Gastrocnemius medialis (tissue), 4 donors: ENCODE measurements around the gene TP53RK. TPM values are rescaled to one million over a fixed set of nuclear protein-coding genes. Genes with fewer than 3 reads are reported as not detected.

Source experiments
- ATAC-seq, 2 donors: fragments of 150-250 bp; one replicate each; pipeline ENCODE4 v1.9.1; 2016
- DNase-seq, 2 donors: peaks; one replicate each; pipeline ENCODE4 v3.0.0-alpha.2; 2019
- H3K27ac ChIP-seq, 4 donors: fragments of 200-600 bp; sonication (generic); 1 replicate in 1 of 4; 2 replicates in 3 of 4; pipeline ENCODE4 v1.5.1; 2016 to 2018; ENCODE audit warnings: mild to moderate bottlenecking in 2 of 4, moderate library complexity in 1 of 4
- H3K27me3 ChIP-seq, 3 donors: fragments of 200-600 bp; sonication (generic) in 2 of 3; 1 replicate in 1 of 3; 2 replicates in 2 of 3; pipeline versions ENCODE4 v1.5.1 to v1.6.0; 2016 to 2019; ENCODE audit warnings: mild to moderate bottlenecking in 1 of 3, moderate library complexity in 1 of 3
- H3K36me3 ChIP-seq, 2 donors: fragments of 200-600 bp; sonication (generic) in 1 of 2; one replicate each; pipeline ENCODE4 v1.5.1; 2017 to 2018
- H3K4me1 ChIP-seq, 2 donors: fragments of 200-600 bp; sonication (generic) in 1 of 2; one replicate each; pipeline ENCODE4 v1.5.1; 2016 to 2017; ENCODE audit warnings: mild to moderate bottlenecking in 2 of 2
- H3K4me3 ChIP-seq, 4 donors: fragments of 200-600 bp; sonication (generic) in 3 of 4; 1 replicate in 1 of 4; 2 replicates in 3 of 4; pipeline ENCODE4 v1.5.1; 2016 to 2019; ENCODE audit warnings: mild to moderate bottlenecking in 2 of 4
- H3K9me3 ChIP-seq, 3 donors: fragments of 200-600 bp; sonication (generic) in 2 of 3; 1 replicate in 1 of 3; 2 replicates in 2 of 3; pipeline ENCODE4 v1.5.1; 2016 to 2019
- CTCF ChIP-seq, 5 experiments: fragments of 450-650 bp in 3 of 5; fragments of 200-600 bp in 2 of 5; sonication (generic) in 2 of 5; IDR thresholded peaks in 4 of 5; conservative IDR thresholded peaks in 1 of 5; 1 replicate in 4 of 5; 2 replicates in 1 of 5; pipeline ENCODE4 v1.5.1; 2016 to 2019; ENCODE audit warnings: antibody characterized with exemption in 5 of 5, mild to moderate bottlenecking in 3 of 5, moderate library complexity in 3 of 5
- POLR2A ChIP-seq, 2 donors: fragments of 450-650 bp; IDR thresholded peaks; one replicate each; pipeline ENCODE4 v1.6.1; 2017; ENCODE audit warnings: antibody characterized with exemption in 2 of 2, mild to moderate bottlenecking in 2 of 2, moderate library complexity in 2 of 2
- in situ Hi-C, 4 donors: fragments of 200-750 bp; cut with MboI; loops; one replicate each; pipeline versions ENCODE4 v1.15.0 to v1.8.0; 2017; ENCODE audit warnings: low sequenced_read_pairs in 4 of 4
- intact Hi-C: fragments of 100-400 bp; cut with DNase I; formaldehyde crosslinking; loops from one replicate; pipeline ENCODE4 v1.15.1; 2023; ENCODE audit warnings: low total_unique reads
- total RNA-seq, 4 donors: library from RNA; depleted of rRNA; stranded (reverse); fragments of >200 nt; gene quantifications; one replicate each; pipeline versions ENCODE4 v1.1.0 to v1.2.3, GENCODE V29; 2016

Gene TP53RK
- total RNA-seq, 4 donors from 2014 or later: 8.3 to 17.7 (median 10.9) TPM

DNA sequence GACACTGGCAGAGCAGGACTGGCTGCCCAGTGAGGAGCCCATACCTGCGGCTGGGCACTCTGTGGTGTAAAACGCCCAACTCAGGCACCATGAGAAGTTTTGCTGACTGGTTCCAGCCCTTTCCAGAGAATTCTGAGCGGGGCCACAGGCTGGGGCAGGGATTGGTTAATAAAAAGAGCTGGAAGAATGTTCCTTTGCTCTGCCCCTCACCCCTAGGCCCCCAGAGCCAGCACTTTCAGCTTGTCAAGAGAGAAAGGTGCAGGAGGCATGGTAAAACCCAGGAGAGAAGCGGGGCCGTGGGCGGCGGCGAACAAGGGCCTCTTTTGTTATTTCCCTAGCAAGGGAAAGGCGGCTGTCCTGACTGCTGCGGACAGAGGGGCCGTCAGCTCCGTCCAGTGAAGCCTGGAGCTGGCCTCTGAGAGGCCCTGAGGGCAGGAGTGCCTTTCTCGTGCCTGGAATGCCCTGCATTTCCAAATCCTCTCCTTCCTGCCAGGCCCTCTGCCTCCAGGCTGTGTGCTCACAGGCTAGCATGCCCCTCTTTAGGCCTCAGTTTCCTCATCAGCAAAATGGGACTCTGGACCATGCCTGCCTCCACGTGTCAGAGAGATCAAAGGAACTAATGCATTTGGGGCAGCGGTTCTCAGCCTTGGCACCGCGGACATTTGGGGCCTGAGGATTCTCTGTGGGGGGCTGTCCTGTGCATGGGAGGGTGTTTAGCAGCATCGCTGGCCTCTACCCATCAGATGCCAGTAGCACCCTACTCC is 50.9 kb downstream of the TP53RK start:
- no peak for DNase-seq
- intact Hi-C loops (no loop called here), in situ Hi-C loops (no loop called here)
- H3K9me3 ChIP-seq: no peaks in the 10 kb centered on the region
- no peak for TF ChIP-seq CTCF (IDR thresholded peaks at IDR 0.05 in 4 of 5, conservative IDR thresholded peaks at IDR 0.05 in 1 of 5)
- TF ChIP-seq POLR2A (IDR thresholded peaks at IDR 0.05): no peak
- no peaks in the 10 kb centered on the region for H3K4me1 ChIP-seq
- H3K4me3 ChIP-seq: no peak overlapping the region
- ATAC-seq: no peak
- H3K27ac ChIP-seq: no peak overlapping the region
- no peaks in the 10 kb centered on the region for H3K27me3 ChIP-seq
- H3K36me3 ChIP-seq: no peaks in the 10 kb centered on the region

DNA sequence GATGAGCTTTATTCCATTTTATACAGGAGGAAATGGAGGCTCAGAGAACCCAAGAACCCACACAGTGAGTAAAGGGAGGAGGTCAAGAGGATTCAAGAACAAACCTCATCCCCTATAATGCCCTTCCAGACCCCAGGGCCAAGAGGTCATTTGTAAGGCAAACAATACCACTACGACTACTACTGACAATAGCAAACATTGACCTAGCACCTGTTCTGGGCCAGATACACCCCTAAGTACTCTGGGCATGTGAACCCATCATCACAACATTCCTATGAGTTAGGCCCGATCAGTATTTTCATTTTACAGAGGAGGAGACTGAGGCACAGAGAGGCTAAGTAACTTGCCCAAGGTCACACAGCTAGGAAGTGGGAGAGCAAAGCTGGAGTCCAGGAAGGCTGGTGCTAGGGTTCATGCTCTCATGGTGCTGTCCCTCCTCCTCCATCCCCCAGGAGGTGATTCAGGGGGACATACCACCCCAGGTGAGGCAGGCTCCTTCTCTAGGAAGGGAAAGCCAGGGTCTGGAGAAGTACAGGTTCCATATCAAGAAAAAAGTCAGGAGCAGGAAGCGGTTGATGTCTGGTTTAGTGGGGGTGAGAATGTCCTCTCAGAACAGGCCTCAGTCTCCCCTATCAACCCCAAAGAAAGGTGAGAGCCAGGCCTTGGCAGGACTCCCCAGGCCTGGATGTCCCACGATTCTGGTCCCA is 51.7 kb downstream of the TP53RK start:
- DNase-seq: no peak
- no peak overlapping the region for H3K27ac ChIP-seq
- H3K4me1 ChIP-seq: no peaks in the 10 kb centered on the region
- intact Hi-C loops: no loop called here
- ATAC-seq: no peak
- H3K4me3 ChIP-seq: no peak overlapping the region
- no peak for TF ChIP-seq POLR2A (IDR thresholded peaks at IDR 0.05)
- TF ChIP-seq CTCF (IDR thresholded peaks at IDR 0.05 in 4 of 5, conservative IDR thresholded peaks at IDR 0.05 in 1 of 5): no peak
- in situ Hi-C loops: no loop called here
- no peaks in the 10 kb centered on the region for H3K9me3 ChIP-seq
- H3K36me3 ChIP-seq: no peaks in the 10 kb centered on the region
- H3K27me3 ChIP-seq: no peaks in the 10 kb centered on the region

DNA sequence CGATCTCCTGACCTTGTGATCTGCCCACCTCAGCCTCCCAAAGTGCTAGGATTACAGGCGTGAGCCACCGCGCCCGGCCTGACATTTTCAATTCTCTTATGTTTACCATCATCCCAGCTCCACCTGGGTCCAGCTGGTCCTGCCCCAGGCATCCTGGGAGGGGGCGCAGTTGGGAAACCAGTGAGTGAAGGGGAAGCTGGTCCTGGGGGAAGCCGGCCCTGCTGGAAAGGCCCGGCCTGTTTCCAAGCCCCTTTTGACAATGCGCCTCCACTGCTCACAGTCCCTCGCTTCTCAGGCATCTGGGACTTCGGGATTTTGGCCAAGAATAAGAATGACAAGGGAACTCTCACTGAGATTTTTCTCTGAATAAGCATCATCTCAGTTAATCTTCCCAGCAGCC is 52.2 kb downstream of the TP53RK start:
- intact Hi-C loops: no loop called here
- TF ChIP-seq POLR2A (IDR thresholded peaks at IDR 0.05): no peak
- no peak for TF ChIP-seq CTCF (IDR thresholded peaks at IDR 0.05 in 4 of 5, conservative IDR thresholded peaks at IDR 0.05 in 1 of 5)
- in situ Hi-C loops: no loop called here
- Histone ChIP-seq H3K36me3 (no peaks in the 10 kb centered on the region), H3K27ac (no peak overlapping the region), H3K4me1 (no peaks in the 10 kb centered on the region), H3K27me3 (no peaks in the 10 kb centered on the region), H3K4me3 (no peak overlapping the region), H3K9me3 (no peaks in the 10 kb centered on the region)
- ATAC-seq: no peak
- DNase-seq: no peak

GRCh38 chr20:46636514-46636913 is 52.7 kb downstream of the TP53RK start:
- TF ChIP-seq POLR2A (IDR thresholded peaks at IDR 0.05): no peak
- TF ChIP-seq CTCF (IDR thresholded peaks at IDR 0.05 in 4 of 5, conservative IDR thresholded peaks at IDR 0.05 in 1 of 5): no peak
- H3K4me1 ChIP-seq: no peaks in the 10 kb centered on the region
- H3K27ac ChIP-seq: no peak overlapping the region
- H3K27me3 ChIP-seq: no peaks in the 10 kb centered on the region
- intact Hi-C loops: no loop called here
- DNase-seq (no peak), ATAC-seq (no peak)
- no peaks in the 10 kb centered on the region for H3K36me3 ChIP-seq
- H3K9me3 ChIP-seq: no peaks in the 10 kb centered on the region
- in situ Hi-C loops: no loop called here
- H3K4me3 ChIP-seq: no peak overlapping the region
